ENCODE data around the gene TM4SF5. TPM values are rescaled to one million over a fixed set of nuclear protein-coding genes. Genes with fewer than 3 reads are reported as not detected.

The TM4SF5 gene
- total RNA-seq, 1 donor, result not detected

- DNase-seq (ENCODE audit: low read depth), result no peak
- no peak for TF ChIP-seq CTCF (IDR thresholded peaks at IDR 0.05; ENCODE audit: insufficient read depth, low read depth, low read length)
- H3K4me3 ChIP-seq (ENCODE audit: low read depth, low read length), result no peak overlapping the region
These were observed 26.4 kb upstream of the TM4SF5 start for GRCh38 chr17:4744999-4745969.

- no peak for TF ChIP-seq CTCF (IDR thresholded peaks at IDR 0.05; ENCODE audit: insufficient read depth, low read depth, low read length)
- no peak overlapping the region for H3K4me3 ChIP-seq (ENCODE audit: low read depth, low read length)
- no peak for DNase-seq (ENCODE audit: low read depth)
These were observed 23.8 kb upstream of the TM4SF5 start for GRCh38 chr17:4747847-4748246.

DNA sequence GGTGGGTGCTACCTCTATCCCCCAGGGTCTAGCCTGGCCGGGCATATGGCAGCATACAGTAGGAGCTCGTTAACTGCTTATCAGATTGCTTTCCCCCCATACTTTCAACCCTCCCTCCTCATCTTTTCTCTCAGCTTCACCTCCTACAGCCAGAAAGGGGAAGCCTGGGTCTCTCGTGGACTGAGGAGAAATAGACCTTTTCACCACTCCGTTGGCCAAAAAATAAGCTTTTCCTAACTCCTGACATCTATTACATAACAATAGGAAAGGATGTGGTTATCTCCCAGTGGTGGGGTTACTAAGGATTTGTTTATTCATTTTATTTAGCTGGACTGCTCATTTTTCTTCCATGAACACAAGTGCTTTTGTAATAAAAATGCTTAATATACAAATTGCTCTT is 23.0 kb upstream of the TM4SF5 start:
- no peak overlapping the region for H3K4me3 ChIP-seq (ENCODE audit: low read depth, low read length)
- no peak for DNase-seq (ENCODE audit: low read depth)
- no peak for TF ChIP-seq CTCF (IDR thresholded peaks at IDR 0.05; ENCODE audit: insufficient read depth, low read depth, low read length)

DNA sequence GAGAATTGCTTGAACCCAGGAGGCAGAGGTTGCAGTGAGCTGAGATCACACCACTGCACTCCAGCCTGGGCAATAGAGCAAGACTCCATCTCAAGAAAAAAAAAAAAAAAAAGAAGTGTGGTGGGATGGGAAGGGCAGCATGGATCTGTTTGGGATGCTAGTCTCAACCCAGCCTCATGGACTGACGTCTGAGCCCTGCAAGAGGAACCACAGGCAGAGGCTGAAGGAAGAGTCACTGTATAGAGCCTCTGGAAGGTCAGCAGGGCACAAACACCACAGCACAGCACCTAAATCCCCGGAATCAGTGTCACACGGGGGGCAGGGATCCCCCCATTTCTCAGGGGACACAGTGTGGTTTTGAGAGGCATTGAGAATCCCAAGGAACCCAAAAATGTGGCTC is 21.1 kb upstream of the TM4SF5 start:
- no peak for DNase-seq (ENCODE audit: low read depth)
- no peak for TF ChIP-seq CTCF (IDR thresholded peaks at IDR 0.05; ENCODE audit: insufficient read depth, low read depth, low read length)
- H3K4me3 ChIP-seq (ENCODE audit: low read depth, low read length), result no peak overlapping the region

GRCh38 chr17:4751932-4752331 is 19.8 kb upstream of the TM4SF5 start:
- peak; percentile 47 for DNase-seq (ENCODE audit: low read depth)
- H3K4me3 ChIP-seq (ENCODE audit: low read depth, low read length), result no peak overlapping the region
- TF ChIP-seq CTCF (IDR thresholded peaks at IDR 0.05; ENCODE audit: insufficient read depth, low read depth, low read length), result no peak

GRCh38 chr17:4753392-4753791 is 18.3 kb upstream of the TM4SF5 start:
- H3K4me3 ChIP-seq (ENCODE audit: low read depth, low read length), result no peak overlapping the region
- no peak for DNase-seq (ENCODE audit: low read depth)
- no peak for TF ChIP-seq CTCF (IDR thresholded peaks at IDR 0.05; ENCODE audit: insufficient read depth, low read depth, low read length)
